GM12878 (cell line): ENCODE data around the gene CUL1. TPM values are rescaled to one million over a fixed set of nuclear protein-coding genes. Genes with fewer than 3 reads are reported as not detected.

ENCODE experiments used
- ATAC-seq: fragments of 200-7000 bp; cut with Tn5 transposase; 3 replicates; pipeline ENCODE4 v1.9.1; 2020; ENCODE audit warnings: mild to moderate bottlenecking, moderate library complexity
- BruUV-seq: library from RNA; stranded (reverse); fragments of 400-500 nt; replicated peaks from 2 replicates; lab custom pipeline; 2021; lab: Mats Ljungman, UMichigan
- CTCF ChIA-PET: fragments of 300-600 bp; sonication (Branson Sonifier 250); formaldehyde crosslinking; extraction: SDS; loops from one replicate; lab custom pipeline; 2021; ENCODE audit warnings: inconsistent platforms; lab: Yijun Ruan, JAX
- POLR2A ChIA-PET: fragments of 350-600 bp; formaldehyde crosslinking; extraction: SDS; loops from one replicate; lab custom pipeline; 2021; ENCODE audit warnings: inconsistent platforms; lab: Charles Lee
- RAD21 ChIA-PET: fragments of 300-600 bp; sonication (Branson Sonifier 250); formaldehyde crosslinking; loops from one replicate; lab custom pipeline; 2023; ENCODE audit warnings: antibody characterized with exemption; ENCODE audit not compliant: unreplicated experiment; lab: Charles Lee
- SMC1A ChIA-PET: fragments of 300-600 bp; sonication (Branson Sonifier 250); formaldehyde crosslinking; loops from one replicate; lab custom pipeline; 2023; ENCODE audit not compliant: unreplicated experiment, uncharacterized antibody; lab: Charles Lee
- DNase-seq: peaks from one replicate; pipeline ENCODE4 v3.0.0-alpha.2; 2011; ENCODE audit warnings: low read depth, low spot score
- FAIRE-seq: peaks from 3 replicates; lab custom pipeline; 2011; peaks lifted over from hg19 to GRCh38; lab: Jason Lieb, UNC
- H2AFZ ChIP-seq: 2 replicates; pipeline ENCODE4 v1.6.0; 2011; ENCODE audit warnings: low read depth, low read length, control low read depth; ENCODE audit not compliant: control insufficient read depth
- H3K27ac ChIP-seq: 2 replicates; pipeline ENCODE4 v1.5.1; 2011; ENCODE audit warnings: control low read depth; ENCODE audit not compliant: control insufficient read depth, insufficient read depth
- H3K27me3 ChIP-seq, 2 experiments: replicated peaks in 1 of 2; 2 replicates each; pipeline versions ENCODE4 v1.6.0 to v1.6.1; 2011; ENCODE audit warnings: low read length in 1 of 2; ENCODE audit not compliant: control insufficient read depth in 2 of 2, insufficient read depth in 2 of 2
- H3K36me3 ChIP-seq, 2 experiments: 2 replicates each; pipeline ENCODE4 v1.5.1; 2011; ENCODE audit warnings: low read length in 1 of 2; ENCODE audit not compliant: control insufficient read depth in 2 of 2, insufficient read depth in 2 of 2
- H3K4me1 ChIP-seq: 2 replicates; pipeline ENCODE4 v1.6.1; 2011; ENCODE audit warnings: mild to moderate bottlenecking, low read length, moderate library complexity, mixed read lengths; ENCODE audit not compliant: control insufficient read depth, insufficient read depth
- H3K4me2 ChIP-seq: 2 replicates; pipeline ENCODE4 v1.6.0; 2011; ENCODE audit warnings: control low read depth; ENCODE audit not compliant: control insufficient read depth, insufficient read depth
- H3K4me3 ChIP-seq: fragments of 200-600 bp; sonication (generic); 2 replicates; pipeline ENCODE4 v1.5.1; 2016
- H3K79me2 ChIP-seq: 2 replicates; pipeline ENCODE4 v1.6.0; 2011; ENCODE audit warnings: low read length; ENCODE audit not compliant: control insufficient read depth, insufficient read depth
- H3K9ac ChIP-seq: 2 replicates; pipeline ENCODE4 v1.8.0; 2011; ENCODE audit warnings: low read length, control low read depth, mixed read lengths; ENCODE audit not compliant: control insufficient read depth, insufficient read depth
- H3K9me3 ChIP-seq: replicated peaks from 3 replicates; pipeline ENCODE4 v1.5.1; 2011; ENCODE audit warnings: mild to moderate bottlenecking, low read length; ENCODE audit not compliant: control insufficient read depth, insufficient read depth
- H4K20me1 ChIP-seq: 2 replicates; pipeline ENCODE4 v1.6.0; 2011; ENCODE audit not compliant: control insufficient read depth, insufficient read depth
- ATF3 ChIP-seq: IDR thresholded peaks from 2 replicates; pipeline ENCODE4 v1.6.1; 2011; ENCODE audit warnings: low read depth, mild to moderate bottlenecking, low read length, moderate library complexity, borderline replicate concordance; ENCODE audit errors: extremely low read depth
- BCL11A ChIP-seq: IDR thresholded peaks from 2 replicates; pipeline ENCODE4 v1.6.1; 2011; ENCODE audit warnings: low read depth, low read length
- CTCF ChIP-seq, 3 experiments: IDR thresholded peaks in 2 of 3; conservative IDR thresholded peaks in 1 of 3; 2 replicates each; pipeline ENCODE4 v1.5.1; 2011; ENCODE audit warnings: low read depth in 3 of 3, low read length in 3 of 3, mild to moderate bottlenecking in 3 of 3, control low read depth in 2 of 3, moderate library complexity in 2 of 3, inconsistent platforms in 1 of 3, mixed read lengths in 1 of 3; ENCODE audit not compliant: control insufficient read depth in 2 of 3, insufficient read depth in 1 of 3; ENCODE audit errors: extremely low read depth in 1 of 3
- E2F8 ChIP-seq: fragments of 450-650 bp; IDR thresholded peaks from 2 replicates; pipeline ENCODE4 v1.6.1; 2018; ENCODE audit warnings: mild to moderate bottlenecking, low read depth, moderate library complexity; ENCODE audit not compliant: partially characterized antibody
- MTA2 ChIP-seq: fragments of 450-650 bp; IDR thresholded peaks from 2 replicates; pipeline ENCODE4 v1.6.1; 2016; ENCODE audit warnings: low read depth, mild to moderate bottlenecking, moderate library complexity
- MTA3 ChIP-seq: IDR thresholded peaks from 2 replicates; pipeline ENCODE4 v1.6.1; 2012; ENCODE audit warnings: low read length, inconsistent platforms, borderline replicate concordance
- MYB ChIP-seq: fragments of 150-350 bp; IDR thresholded peaks from 2 replicates; pipeline ENCODE4 v1.6.1; 2014; ENCODE audit warnings: mild to moderate bottlenecking, low read depth, low read length, borderline replicate concordance
- NFYA ChIP-seq: IDR thresholded peaks from 2 replicates; pipeline ENCODE4 v1.6.1; 2011; ENCODE audit warnings: low read depth, mild to moderate bottlenecking, low read length, improper control_type of control experiment, borderline replicate concordance
- PAX5 ChIP-seq: IDR thresholded peaks from 2 replicates; pipeline ENCODE4 v1.6.1; 2011; ENCODE audit warnings: low read depth, low read length, borderline replicate concordance
- POLR2A ChIP-seq: IDR thresholded peaks from 2 replicates; pipeline ENCODE4 v1.6.1; 2011; ENCODE audit warnings: low read depth, mild to moderate bottlenecking, low read length
- SMAD5 ChIP-seq: IDR thresholded peaks from 2 replicates; pipeline ENCODE4 v1.6.1; 2016; ENCODE audit warnings: antibody characterized with exemption, low read depth
- TBL1XR1 ChIP-seq: IDR thresholded peaks from 2 replicates; pipeline ENCODE4 v1.6.1; 2012; ENCODE audit warnings: low read depth, low read length, improper control_type of control experiment
- ZBTB11 ChIP-seq: fragments of 450-650 bp; formaldehyde crosslinking; IDR thresholded peaks from 2 replicates; pipeline ENCODE4 v1.5.0; 2022; ENCODE audit warnings: mild to moderate bottlenecking, missing genetic modification characterization
- WGBS: methylation state at CpG from one replicate; pipeline ENCODE4 v1.1.6; 2016; ENCODE audit warnings: low lambda C conversion rate; ENCODE audit not compliant: insufficient replicate concordance, insufficient coverage; ENCODE audit errors: missing lambda C conversion rate; 5-methylcytosine and 5-hydroxymethylcytosine counted together
- in situ Hi-C: fragments of 300-500 bp; cut with MboI; formaldehyde crosslinking; loops from 9 replicates; pipeline ENCODE4 v1.14.3; 2018; ENCODE audit warnings: mixed read lengths
- intact Hi-C: fragments of 100-400 bp; cut with micrococcal nuclease; formaldehyde crosslinking; loops from one replicate; pipeline ENCODE4 v1.14.2; 2022; ENCODE audit not compliant: unreplicated experiment
- polyA plus RNA-seq, 11 experiments: library from polyadenylated mRNA; depleted of rRNA in 4 of 11; unstranded in 6 of 11; stranded (reverse) in 5 of 11; fragments of >200 nt; fragmentation: Nextera tagmentation in 4 of 11; fragmentation: Illumina TruSeq in 1 of 11; extraction: Ambion mirVana in 4 of 11; extraction: Trizol in 1 of 11; gene quantifications; 1 replicate in 1 of 11; 2 replicates in 10 of 11; pipeline versions ENCODE4 v1.2.1 to v1.2.3, GENCODE V29; 2011 to 2016; ENCODE audit warnings: inconsistent platforms in 2 of 11, missing spikeins in 2 of 11, low read depth in 1 of 11
- total RNA-seq, 4 experiments: library from RNA; depleted of rRNA in 3 of 4; stranded (reverse); fragments of >200 nt in 3 of 4; fragmentation: Illumina TruSeq in 1 of 4; extraction: Trizol in 1 of 4; gene quantifications; 2 replicates each; pipeline versions ENCODE4 v1.2.1 to v1.2.3, GENCODE V29; 2013 to 2021

The CUL1 gene
- total and polyA plus RNA-seq, 10 of the 15 experiments (the other 5 are each of a cell fraction or from before 2014, with no cell fraction given), result 13.3 to 63.9 (median 45.9) TPM

GRCh38 chr7:148763622-148764021 lies 64.9 kb downstream of the CUL1 start (continued):
- TF ChIP-seq E2F8, result no peak

- ATAC-seq (no peak), DNase-seq (no peak), FAIRE-seq (no peak)
- Histone ChIP-seq H3K4me3 (no peak overlapping the region), H3K27me3 (no peaks in the 10 kb centered on the region), H3K4me2 (no peak overlapping the region), H3K9me3 (no peaks in the 10 kb centered on the region), H3K4me1 (no peaks in the 10 kb centered on the region), H2AFZ (no peak overlapping the region)
- in situ Hi-C loops (no loop called here), intact Hi-C loops (no loop called here)
- 50% methylated on average over 6 of the region's 6 CpGs for WGBS
- ChIA-PET RAD21 (interaction anchor here (0.9 kb wide), 1 partner anchor 14 kb away, joined by 3 read pairs; no protein-coding TSS in a partner anchor), POLR2A (no interaction called here), CTCF (interaction anchor here (1.0 kb wide), 1 partner anchor 12 kb away, joined by 3 read pairs; no protein-coding TSS in a partner anchor)
- TF ChIP-seq NFYA (no peak), ZBTB11 (CRISPR knock-in tag) (no peak), CTCF (IDR thresholded peaks at IDR 0.05 in 2 of 3, conservative IDR thresholded peaks at IDR 0.05 in 1 of 3; ENCODE audit: control insufficient read depth in 2 of 3, extremely low read depth in 1 of 3, insufficient read depth in 1 of 3, low read depth in 3 of 3, low read length in 3 of 3) (no peak), MTA3 (no peak), MTA2 (no peak), MYB (no peak), SMAD5 (no peak), TBL1XR1 (no peak), ATF3 (no peak), PAX5 (no peak), POLR2A (no peak), BCL11A (no peak)
- TF ChIP-seq, all 136 proteins: peak for 0
- peaks cover 8 to 36% of the 10 kb centered on the region in 2 experiments for H3K36me3 ChIP-seq
- H3K79me2 ChIP-seq, result no peaks in the 10 kb centered on the region
- no TSS peak for BruUV-seq
- SMC1A ChIA-PET, result interaction anchor here (1.5 kb wide), 1 partner anchor 194 kb away, joined by 5 read pairs; no protein-coding TSS in a partner anchor
- H3K9ac ChIP-seq, result no peak overlapping the region
- H4K20me1 ChIP-seq, result no peaks in the 10 kb centered on the region
- H3K27ac ChIP-seq, result no peak overlapping the region
Measured at GRCh38 chr7:148770004-148770403, 71.3 kb downstream of the CUL1 start.
